HG03066 (cell line): ENCODE results near the gene RGS3.

Experiments used
- ATAC-seq: cut with Tn5 transposase; IDR thresholded peaks from one replicate; pipeline ENCODE4 v1.9.1; 2021; ENCODE audit warnings: low read depth; ENCODE audit not compliant: unreplicated experiment

The RGS3 gene

GRCh38 chr9:113508111-113508749, 44.7 kb downstream of the RGS3 start:
- ATAC-seq: no peak

GRCh38 chr9:113509463-113509862, 45.9 kb downstream of the RGS3 start:
- no peak for ATAC-seq

- no peak for ATAC-seq
These were observed 47.6 kb downstream of the RGS3 start for GRCh38 chr9:113511047-113511521.

GRCh38 chr9:113511856-113512761, 48.6 kb downstream of the RGS3 start:
- peak; percentile 48 for ATAC-seq

- ATAC-seq: no peak
These were observed 49.6 kb downstream of the RGS3 start for GRCh38 chr9:113513111-113513510.

- no peak for ATAC-seq
These were observed 50.0 kb downstream of the RGS3 start for GRCh38 chr9:113513536-113513935.

GRCh38 chr9:113514061-113514460, 50.5 kb downstream of the RGS3 start:
- ATAC-seq: no peak

- no peak for ATAC-seq
These were observed 51.2 kb downstream of the RGS3 start for GRCh38 chr9:113514748-113515147.

GRCh38 chr9:113515862-113516261, 52.3 kb downstream of the RGS3 start:
- no peak for ATAC-seq

GRCh38 chr9:113516840-113517577, 53.5 kb downstream of the RGS3 start:
- peak; percentile 80 for ATAC-seq

- no peak for ATAC-seq
These were observed 56.0 kb downstream of the RGS3 start for GRCh38 chr9:113519426-113520108.

GRCh38 chr9:113520109-113520642, 56.6 kb downstream of the RGS3 start:
- ATAC-seq: no peak

GRCh38 chr9:113521693-113522255, 58.2 kb downstream of the RGS3 start:
- no peak for ATAC-seq

GRCh38 chr9:113522419-113522818, 58.9 kb downstream of the RGS3 start:
- ATAC-seq: no peak

- peak; percentile 0 for ATAC-seq
These were observed 59.3 kb downstream of the RGS3 start for GRCh38 chr9:113522858-113523257.

- ATAC-seq: peak; percentile 74
These were observed 60.1 kb downstream of the RGS3 start for GRCh38 chr9:113523421-113524141.

- no peak for ATAC-seq
These were observed 60.9 kb downstream of the RGS3 start for GRCh38 chr9:113524468-113524867.

GRCh38 chr9:113525205-113525604, 61.7 kb downstream of the RGS3 start:
- ATAC-seq: no peak

GRCh38 chr9:113525831-113526230, 62.3 kb downstream of the RGS3 start:
- ATAC-seq: no peak
